Sigmoid colon (tissue), 4 donors: ENCODE data around the gene TCERG1.

Source experiments
- POLR2AphosphoS5 ChIP-seq, 4 donors: sonication (generic); formaldehyde crosslinking; IDR thresholded peaks; one replicate each; pipeline ENCODE4 v1.6.1; 2017; ENCODE audit warnings: antibody characterized with exemption in 4 of 4
- TF ChIP-seq, protein P1 (sequence below), 4 experiments: fragments of 450-650 bp in 3 of 4; fragments of 200-600 bp in 1 of 4; IDR thresholded peaks; one replicate each; pipeline ENCODE4 v1.5.1; 2016 to 2019; ENCODE audit warnings: antibody characterized with exemption in 4 of 4, mild to moderate bottlenecking in 3 of 4, moderate library complexity in 2 of 4

DNA sequence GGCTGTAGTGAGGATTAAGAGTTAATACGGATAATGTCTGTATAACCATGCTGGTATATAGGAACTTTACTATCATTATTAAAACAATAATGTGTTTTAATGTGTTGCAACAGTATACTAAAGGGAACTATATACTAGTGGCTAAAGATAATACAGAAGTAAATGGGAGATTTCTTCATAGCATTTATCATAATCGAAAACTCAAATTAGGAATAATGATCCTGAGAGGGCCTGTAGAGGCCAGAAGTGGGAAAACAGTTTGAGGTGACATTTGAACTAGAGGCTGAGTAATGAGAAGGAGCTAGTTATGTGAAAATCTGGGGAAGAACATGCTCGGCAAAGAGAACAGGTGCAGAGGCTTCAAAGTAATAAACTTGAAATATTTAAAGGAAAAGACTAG is 2.9 kb downstream of the TCERG1 start:
- TF ChIP-seq POLR2AphosphoS5 (IDR thresholded peaks at IDR 0.05) = no peak
- TF ChIP-seq, protein P1, sequence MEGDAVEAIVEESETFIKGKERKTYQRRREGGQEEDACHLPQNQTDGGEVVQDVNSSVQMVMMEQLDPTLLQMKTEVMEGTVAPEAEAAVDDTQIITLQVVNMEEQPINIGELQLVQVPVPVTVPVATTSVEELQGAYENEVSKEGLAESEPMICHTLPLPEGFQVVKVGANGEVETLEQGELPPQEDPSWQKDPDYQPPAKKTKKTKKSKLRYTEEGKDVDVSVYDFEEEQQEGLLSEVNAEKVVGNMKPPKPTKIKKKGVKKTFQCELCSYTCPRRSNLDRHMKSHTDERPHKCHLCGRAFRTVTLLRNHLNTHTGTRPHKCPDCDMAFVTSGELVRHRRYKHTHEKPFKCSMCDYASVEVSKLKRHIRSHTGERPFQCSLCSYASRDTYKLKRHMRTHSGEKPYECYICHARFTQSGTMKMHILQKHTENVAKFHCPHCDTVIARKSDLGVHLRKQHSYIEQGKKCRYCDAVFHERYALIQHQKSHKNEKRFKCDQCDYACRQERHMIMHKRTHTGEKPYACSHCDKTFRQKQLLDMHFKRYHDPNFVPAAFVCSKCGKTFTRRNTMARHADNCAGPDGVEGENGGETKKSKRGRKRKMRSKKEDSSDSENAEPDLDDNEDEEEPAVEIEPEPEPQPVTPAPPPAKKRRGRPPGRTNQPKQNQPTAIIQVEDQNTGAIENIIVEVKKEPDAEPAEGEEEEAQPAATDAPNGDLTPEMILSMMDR (IDR thresholded peaks at IDR 0.05) = no peak
